ENCODE data around the gene ABTB1. TPM values are rescaled to one million over a fixed set of nuclear protein-coding genes. Genes with fewer than 3 reads are reported as not detected.
A peak's percentile ranks its signal among the peaks of the same experiment; 100 is the strongest.

The ABTB1 gene
- total RNA-seq, 1 donor from 2014 or later = 35.0 TPM

- H3K9me3 Mint-ChIP-seq (ENCODE audit: unreplicated experiment) = peaks cover 13% of the 10 kb centered on the region
- H3K27ac Mint-ChIP-seq (ENCODE audit: unreplicated experiment) = peak overlapping the region; percentile 93
- peak overlapping the region; percentile 55 for H3K4me3 Mint-ChIP-seq (ENCODE audit: unreplicated experiment)
Measured at GRCh38 chr3:127706312-127706711, 33.6 kb downstream of the ABTB1 start.

GRCh38 chr3:127706785-127707351 lies 34.1 kb downstream of the ABTB1 start:
- H3K27me3 Mint-ChIP-seq (ENCODE audit: unreplicated experiment) = peaks cover 6% of the 10 kb centered on the region
- TF ChIP-seq CTCF (IDR thresholded peaks at IDR 0.05; ENCODE audit: partially characterized antibody, unreplicated experiment) = no peak
- H3K4me3 Mint-ChIP-seq (ENCODE audit: unreplicated experiment) = peak overlapping the region; percentile 55
- peaks cover 22% of the 10 kb centered on the region for H3K36me3 Mint-ChIP-seq (ENCODE audit: unreplicated experiment)
- H3K27ac Mint-ChIP-seq (ENCODE audit: unreplicated experiment) = peak overlapping the region; percentile 93
- peaks cover 11% of the 10 kb centered on the region for H3K9me3 Mint-ChIP-seq (ENCODE audit: unreplicated experiment)
- H3K4me1 Mint-ChIP-seq (ENCODE audit: low read depth, unreplicated experiment) = peaks cover 35% of the 10 kb centered on the region
- DNase-seq = peak; percentile 48

More at GRCh38 chr3:127706312-127706711, 33.6 kb downstream of the ABTB1 start:
- Mint-ChIP-seq H3K36me3 (ENCODE audit: unreplicated experiment) (peaks cover 22% of the 10 kb centered on the region), H3K4me1 (ENCODE audit: low read depth, unreplicated experiment) (peaks cover 34% of the 10 kb centered on the region), H3K27me3 (ENCODE audit: unreplicated experiment) (peaks cover 9% of the 10 kb centered on the region)
- DNase-seq = peak; percentile 16
- TF ChIP-seq CTCF (IDR thresholded peaks at IDR 0.05; ENCODE audit: partially characterized antibody, unreplicated experiment) = no peak

GRCh38 chr3:127707851-127708411 lies 35.2 kb downstream of the ABTB1 start:
- Mint-ChIP-seq H3K27ac (ENCODE audit: unreplicated experiment) (peak overlapping the region; percentile 93), H3K4me3 (ENCODE audit: unreplicated experiment) (no peak overlapping the region), H3K36me3 (ENCODE audit: unreplicated experiment) (peaks cover 22% of the 10 kb centered on the region), H3K4me1 (ENCODE audit: low read depth, unreplicated experiment) (peaks cover 42% of the 10 kb centered on the region), H3K9me3 (ENCODE audit: unreplicated experiment) (peaks cover 11% of the 10 kb centered on the region), H3K27me3 (ENCODE audit: unreplicated experiment) (peaks cover 6% of the 10 kb centered on the region)
- TF ChIP-seq CTCF (IDR thresholded peaks at IDR 0.05; ENCODE audit: partially characterized antibody, unreplicated experiment) = no peak
- no peak for DNase-seq

- Mint-ChIP-seq H3K27me3 (ENCODE audit: unreplicated experiment) (peaks cover 8% of the 10 kb centered on the region), H3K9me3 (ENCODE audit: unreplicated experiment) (peaks cover 11% of the 10 kb centered on the region), H3K27ac (ENCODE audit: unreplicated experiment) (no peak overlapping the region), H3K36me3 (ENCODE audit: unreplicated experiment) (peaks cover 13% of the 10 kb centered on the region), H3K4me1 (ENCODE audit: low read depth, unreplicated experiment) (peaks cover 47% of the 10 kb centered on the region), H3K4me3 (ENCODE audit: unreplicated experiment) (no peak overlapping the region)
- DNase-seq = no peak
- no peak for TF ChIP-seq CTCF (IDR thresholded peaks at IDR 0.05; ENCODE audit: partially characterized antibody, unreplicated experiment)
Measured at GRCh38 chr3:127708837-127709236, 36.1 kb downstream of the ABTB1 start.

- no peak overlapping the region for H3K27ac Mint-ChIP-seq (ENCODE audit: unreplicated experiment)
- H3K27me3 Mint-ChIP-seq (ENCODE audit: unreplicated experiment) = peaks cover 11% of the 10 kb centered on the region
- H3K4me3 Mint-ChIP-seq (ENCODE audit: unreplicated experiment) = no peak overlapping the region
- H3K9me3 Mint-ChIP-seq (ENCODE audit: unreplicated experiment) = peaks cover 14% of the 10 kb centered on the region
- H3K4me1 Mint-ChIP-seq (ENCODE audit: low read depth, unreplicated experiment) = peaks cover 54% of the 10 kb centered on the region
- H3K36me3 Mint-ChIP-seq (ENCODE audit: unreplicated experiment) = peaks cover 6% of the 10 kb centered on the region
- no peak for TF ChIP-seq CTCF (IDR thresholded peaks at IDR 0.05; ENCODE audit: partially characterized antibody, unreplicated experiment)
- no peak for DNase-seq
Measured at GRCh38 chr3:127709320-127710060, 36.7 kb downstream of the ABTB1 start.

Data from glutamatergic neuron (in vitro differentiated cells).